HK-2 (cell line): ENCODE measurements around the gene DPPA4.
"Not testable (repeated sequence)": the region's sequence is repeated elsewhere in the genome, so short reads cannot be mapped to it uniquely, and the experiment has no call there.

ENCODE experiments used
- DNase-seq: peaks from one replicate; pipeline ENCODE4 v3.0.0-alpha.2; 2018; ENCODE audit not compliant: unreplicated experiment

The DPPA4 gene

DNA sequence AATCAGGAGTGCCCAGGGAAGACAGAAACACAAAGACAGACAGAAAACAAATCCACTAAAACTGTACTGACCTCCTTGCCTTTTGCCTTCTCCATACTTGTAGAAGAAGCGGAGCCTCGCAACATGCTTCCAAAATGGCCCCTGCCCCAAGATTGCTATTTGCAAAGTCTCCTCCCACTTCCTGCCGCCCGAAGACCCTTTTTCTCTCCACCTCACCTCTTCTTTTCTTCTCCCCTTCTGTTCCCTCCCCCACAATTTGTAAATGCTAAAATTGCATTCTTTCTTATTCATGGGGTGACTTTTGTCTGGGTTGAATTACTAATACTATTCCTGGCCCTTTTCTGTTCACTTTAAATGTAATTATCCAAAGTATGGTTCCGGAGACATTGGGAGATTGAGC, at the start of gene DPPA4:
TSS of gene DPPA4 (minus strand) at position 154 of the 400 bp plus-strand sequence. CDS start at position 125, 29 bp downstream.
- no peak for DNase-seq

GRCh38 chr3:109385442-109386318, 48.3 kb upstream of the DPPA4 start:
- no peak for DNase-seq

- no peak for DNase-seq
These were observed 46.8 kb upstream of the DPPA4 start for GRCh38 chr3:109384164-109384563.

DNA sequence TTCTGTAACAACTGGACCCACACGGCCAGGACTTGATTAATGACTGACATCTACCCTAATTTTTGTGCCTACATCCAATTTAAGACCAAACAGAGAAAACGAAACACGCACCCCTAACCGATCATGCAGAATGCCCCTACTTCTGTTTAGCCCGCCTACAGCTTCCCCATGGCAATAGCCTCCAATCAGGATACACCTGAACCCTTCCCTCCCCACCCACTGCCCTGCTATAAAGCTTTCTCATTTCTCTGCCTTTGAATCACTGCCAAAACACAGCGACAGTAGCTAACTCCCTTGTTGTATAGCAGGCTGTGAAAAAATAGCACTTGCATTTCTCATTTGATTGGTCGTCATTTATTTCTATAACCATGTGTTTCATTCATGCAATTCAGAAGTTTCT, 45.2 kb upstream of the DPPA4 start:
- DNase-seq, result no peak

GRCh38 chr3:109375975-109376374, 38.6 kb upstream of the DPPA4 start:
- no peak for DNase-seq

DNA sequence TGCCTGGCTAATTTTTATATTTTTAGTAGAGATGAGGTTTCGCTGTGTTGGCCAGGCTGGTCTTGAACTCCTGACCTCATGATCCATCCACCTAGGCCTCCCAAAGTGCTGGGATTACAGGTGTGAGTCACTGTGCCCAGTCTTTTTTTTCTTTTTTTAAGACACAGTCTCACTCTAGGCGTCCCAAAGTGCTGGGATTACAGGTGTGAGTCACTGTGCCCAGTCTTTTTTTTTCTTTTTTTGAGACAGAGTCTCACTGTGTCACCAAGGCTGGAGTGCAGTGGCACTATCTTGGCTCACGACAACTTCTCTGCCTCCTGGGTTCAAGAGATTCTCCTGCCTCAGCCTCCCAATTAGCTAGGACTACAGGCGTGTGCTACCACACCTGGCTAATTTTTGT, 37.1 kb upstream of the DPPA4 start:
- DNase-seq, result not testable (repeated sequence)

DNA sequence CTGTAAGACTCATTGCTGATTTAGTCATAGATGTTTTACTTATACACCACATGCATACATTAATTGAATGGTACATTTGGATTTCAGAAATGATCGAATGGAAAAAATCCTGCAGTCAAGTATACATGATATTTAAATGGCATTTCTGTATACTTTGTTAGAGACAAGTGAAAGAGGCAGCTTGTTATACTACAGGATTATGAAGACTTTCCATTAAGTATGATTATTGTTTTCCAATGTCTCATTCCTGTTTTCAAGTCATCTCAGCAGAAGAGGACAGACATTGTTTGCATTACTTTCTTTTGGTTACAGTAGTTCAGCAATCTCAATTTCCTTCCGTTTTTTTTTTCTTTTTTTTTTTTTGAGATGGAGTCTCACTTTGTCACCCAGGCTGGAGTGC, 36.6 kb upstream of the DPPA4 start:
- no peak for DNase-seq

- DNase-seq, result no peak
These were observed 35.3 kb upstream of the DPPA4 start for GRCh38 chr3:109372639-109373038.

GRCh38 chr3:109369510-109369909, 32.2 kb upstream of the DPPA4 start:
- DNase-seq, result no peak

- DNase-seq, result no peak
These were observed 26.7 kb upstream of the DPPA4 start for GRCh38 chr3:109364088-109364487.

DNA sequence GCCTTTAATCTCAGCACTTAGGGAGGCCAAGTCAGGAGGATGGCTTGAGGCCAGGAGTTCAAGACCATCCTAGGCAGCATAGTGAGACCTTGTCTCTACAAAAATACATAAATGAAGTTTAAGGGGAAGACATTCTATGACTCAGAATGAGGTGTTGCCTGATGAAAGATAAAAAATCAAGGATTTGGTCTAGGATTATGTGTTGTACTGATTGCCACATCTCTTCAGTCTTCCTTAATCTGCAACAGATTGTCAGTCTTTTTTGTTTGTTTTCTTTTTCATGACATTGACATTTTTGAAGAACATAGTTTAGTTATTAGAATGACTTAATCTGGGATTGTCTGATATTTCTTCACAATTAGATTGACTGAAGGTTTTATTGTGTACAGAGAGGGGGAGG, 26.3 kb upstream of the DPPA4 start:
- no peak for DNase-seq

GRCh38 chr3:109362823-109363222, 25.5 kb upstream of the DPPA4 start:
- no peak for DNase-seq

DNA sequence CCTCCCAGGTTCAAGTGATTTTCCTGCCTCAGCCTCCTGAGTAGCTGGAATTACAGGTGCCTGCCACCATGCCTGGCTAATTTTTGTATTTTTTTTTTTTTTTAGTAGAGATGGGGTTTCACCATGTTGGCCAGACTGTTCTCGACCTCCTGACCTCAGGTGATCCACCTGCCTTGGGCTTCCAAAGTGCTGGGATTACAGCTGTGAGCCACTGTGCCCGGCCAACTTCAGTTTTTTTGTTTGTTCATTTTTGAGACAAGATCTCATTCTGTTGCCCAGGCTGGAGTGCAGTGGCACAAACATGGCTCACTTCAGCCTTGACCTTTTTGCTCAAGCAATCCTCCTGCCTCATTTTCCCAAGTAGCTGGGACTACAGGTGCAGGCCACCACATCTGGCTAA, 21.5 kb upstream of the DPPA4 start:
- not testable (repeated sequence) for DNase-seq

DNA sequence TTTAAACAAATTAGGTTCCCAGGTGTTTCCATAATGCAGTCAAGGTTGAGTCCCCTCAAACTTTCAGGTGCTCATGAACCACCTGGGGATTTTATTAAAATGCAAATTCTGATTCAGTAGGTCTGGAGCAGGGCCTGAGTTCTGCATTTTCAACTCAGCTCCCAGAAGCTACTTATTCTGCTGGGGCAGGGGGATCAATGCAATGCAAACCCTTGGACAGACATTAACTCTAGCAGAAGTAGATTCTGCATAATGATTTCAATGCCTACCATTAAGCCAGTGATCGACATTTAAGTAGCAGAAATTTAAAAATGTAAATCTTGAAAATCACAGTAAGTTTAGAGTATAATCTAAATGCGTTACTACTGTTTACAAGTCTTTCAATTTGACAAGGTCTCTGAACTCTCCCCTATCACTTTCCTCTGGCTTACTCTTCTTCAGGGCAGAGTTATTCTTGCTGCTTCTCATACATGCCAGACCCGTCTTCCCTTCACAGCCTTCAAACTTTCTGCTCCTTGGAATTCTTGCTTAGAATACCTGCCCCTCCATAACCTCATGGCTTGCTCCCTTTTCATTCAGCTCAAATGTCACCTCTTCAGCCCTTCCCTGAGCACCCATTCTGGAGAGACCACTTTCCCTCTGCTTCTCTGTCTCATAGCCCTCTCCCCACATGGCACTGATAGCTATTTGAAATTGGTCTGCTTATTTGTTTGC, 19.3 kb upstream of the DPPA4 start:
- DNase-seq, result no peak

- DNase-seq, result no peak
These were observed 18.5 kb upstream of the DPPA4 start for GRCh38 chr3:109355625-109356441.

- DNase-seq, result no peak
These were observed 15.7 kb upstream of the DPPA4 start for GRCh38 chr3:109353057-109353456.

DNA sequence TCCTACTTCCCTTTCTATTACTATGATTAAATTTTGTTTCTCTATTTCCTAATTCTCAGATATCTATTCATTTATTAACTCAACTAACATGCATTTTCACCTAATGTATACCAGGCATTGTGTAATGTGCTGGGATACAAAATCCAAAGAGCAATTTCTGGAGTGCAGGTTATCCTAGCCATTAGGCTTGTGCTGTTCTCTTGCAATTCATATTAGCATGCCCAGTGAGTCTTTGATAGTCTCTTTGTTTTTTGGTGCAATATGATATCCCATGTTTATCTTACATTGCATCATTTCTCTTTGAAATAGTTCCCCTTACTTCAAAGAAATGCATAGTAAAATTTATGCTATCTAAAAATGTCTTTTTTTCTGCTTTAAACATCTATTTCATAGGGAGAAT, 13.9 kb upstream of the DPPA4 start:
- no peak for DNase-seq

DNA sequence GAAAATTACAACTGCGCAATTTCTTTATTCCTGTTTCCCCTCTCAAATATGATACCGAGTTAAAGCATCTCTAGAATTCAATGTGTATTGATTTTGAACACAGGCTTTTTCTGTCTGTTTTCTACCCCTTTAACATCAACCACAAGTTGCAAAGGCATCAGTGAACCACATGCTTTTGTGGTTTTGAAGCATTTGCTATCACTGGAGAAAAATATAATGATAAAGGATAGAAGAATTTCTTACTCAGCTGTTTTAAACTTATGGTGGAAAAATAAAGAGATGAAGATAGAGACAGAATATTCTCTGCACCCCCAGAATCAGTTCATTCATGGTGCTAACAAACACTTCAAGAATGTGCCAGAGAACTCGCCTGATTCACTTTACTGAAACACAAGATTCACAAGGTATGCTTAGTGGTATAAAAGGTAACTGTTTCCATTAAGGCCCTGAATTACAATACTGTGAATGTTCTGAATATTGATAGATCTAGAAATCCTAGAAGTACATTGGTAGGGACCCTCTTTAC, 9.5 kb upstream of the DPPA4 start:
- no peak for DNase-seq

GRCh38 chr3:109346099-109346498, 8.8 kb upstream of the DPPA4 start:
- DNase-seq, result no peak

DNA sequence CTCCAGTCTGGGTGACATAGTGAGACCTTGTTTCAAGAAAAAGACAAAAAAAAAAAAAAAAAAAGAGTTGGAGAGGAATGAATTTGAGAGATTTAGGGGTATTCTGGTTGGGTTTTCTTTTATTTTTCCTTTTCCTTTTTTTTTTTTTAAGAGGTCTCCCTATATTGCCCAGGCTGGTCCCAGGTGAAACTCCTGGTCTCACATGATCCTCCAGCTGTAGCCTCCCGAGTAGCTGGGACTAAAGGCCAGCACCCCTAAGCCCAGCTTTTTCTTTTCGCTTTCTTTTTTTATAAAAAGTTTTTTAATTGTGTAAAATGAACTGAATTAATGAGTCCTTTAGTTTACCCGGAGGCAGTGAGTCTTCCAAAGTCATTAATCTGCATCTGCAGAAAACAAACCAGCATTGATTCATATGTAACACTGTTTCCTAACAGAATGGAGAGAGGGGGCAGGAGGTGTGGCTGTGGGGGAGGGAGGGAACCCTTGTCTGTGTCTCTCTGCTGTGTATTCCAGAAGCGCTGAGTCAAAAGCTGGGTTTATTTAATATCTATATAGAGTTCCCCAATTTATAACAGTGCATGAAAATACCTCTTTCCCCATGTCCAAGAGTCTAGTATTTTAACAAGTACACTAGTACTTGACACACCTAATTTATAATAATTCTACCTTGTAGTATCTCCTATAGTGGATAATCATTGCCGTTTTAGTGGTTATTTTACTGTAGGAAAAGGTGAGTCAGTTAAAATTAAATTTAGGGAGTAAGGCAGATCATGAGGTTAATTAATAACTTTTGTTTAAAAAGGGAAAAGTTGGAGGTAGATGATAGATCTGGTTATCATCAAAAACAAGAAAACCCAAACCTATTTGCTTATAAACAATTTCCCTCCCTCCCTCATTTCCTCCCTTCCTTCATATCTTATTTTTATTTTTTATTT, 2.6 kb upstream of the DPPA4 start:
- no peak for DNase-seq

GRCh38 chr3:109339197-109339596, 1.9 kb upstream of the DPPA4 start:
- DNase-seq, result no peak
